ENCODE measurements around the gene PRKCH.

The PRKCH gene

GRCh38 chr14:61476105-61476753 lies 154.8 kb downstream of the PRKCH start:
- no peak for DNase-seq
- in situ Hi-C loops (cut with MboI; ENCODE audit: low pct_unique_long_range_greater_than_20kb, low sequenced_read_pairs): loop anchor here (10.0 kb wide), 1 partner anchor 259 kb away; no protein-coding TSS in a partner anchor

- DNase-seq: peak; percentile 97
- in situ Hi-C loops (cut with MboI; ENCODE audit: low pct_unique_long_range_greater_than_20kb, low sequenced_read_pairs): loop anchor here (10.0 kb wide), 1 partner anchor 258 kb away; no protein-coding TSS in a partner anchor
Measured at GRCh38 chr14:61476754-61477410, 155.5 kb downstream of the PRKCH start.

- no peak for DNase-seq
- in situ Hi-C loops (cut with MboI; ENCODE audit: low pct_unique_long_range_greater_than_20kb, low sequenced_read_pairs): loop anchor here (10.0 kb wide), 1 partner anchor 257 kb away; no protein-coding TSS in a partner anchor
Measured at GRCh38 chr14:61477712-61478462, 156.5 kb downstream of the PRKCH start.

- DNase-seq: no peak
- in situ Hi-C loops (cut with MboI; ENCODE audit: low pct_unique_long_range_greater_than_20kb, low sequenced_read_pairs): loop anchor here (10.0 kb wide), 1 partner anchor 256 kb away; no protein-coding TSS in a partner anchor
Measured at GRCh38 chr14:61478971-61479473, 157.6 kb downstream of the PRKCH start.

- in situ Hi-C loops (cut with MboI; ENCODE audit: low pct_unique_long_range_greater_than_20kb, low sequenced_read_pairs): loop anchor here (10.0 kb wide), 1 partner anchor 255 kb away; no protein-coding TSS in a partner anchor
- no peak for DNase-seq
Measured at GRCh38 chr14:61479746-61480502, 158.5 kb downstream of the PRKCH start.

GRCh38 chr14:61480704-61481285 lies 159.4 kb downstream of the PRKCH start:
- in situ Hi-C loops (cut with MboI; ENCODE audit: low pct_unique_long_range_greater_than_20kb, low sequenced_read_pairs): no loop called here
- DNase-seq: no peak

GRCh38 chr14:61481701-61482100 lies 160.3 kb downstream of the PRKCH start:
- DNase-seq: no peak
- in situ Hi-C loops (cut with MboI; ENCODE audit: low pct_unique_long_range_greater_than_20kb, low sequenced_read_pairs): no loop called here

GRCh38 chr14:61482348-61483206 lies 161.2 kb downstream of the PRKCH start:
- no peak for DNase-seq
- in situ Hi-C loops (cut with MboI; ENCODE audit: low pct_unique_long_range_greater_than_20kb, low sequenced_read_pairs): no loop called here

- no peak for DNase-seq
- in situ Hi-C loops (cut with MboI; ENCODE audit: low pct_unique_long_range_greater_than_20kb, low sequenced_read_pairs): no loop called here
Measured at GRCh38 chr14:61483476-61483875, 162.1 kb downstream of the PRKCH start.

GRCh38 chr14:61484031-61484430 lies 162.7 kb downstream of the PRKCH start:
- in situ Hi-C loops (cut with MboI; ENCODE audit: low pct_unique_long_range_greater_than_20kb, low sequenced_read_pairs): no loop called here
- no peak for DNase-seq

- in situ Hi-C loops (cut with MboI; ENCODE audit: low pct_unique_long_range_greater_than_20kb, low sequenced_read_pairs): no loop called here
- DNase-seq: no peak
Measured at GRCh38 chr14:61484826-61485584, 163.6 kb downstream of the PRKCH start.

- in situ Hi-C loops (cut with MboI; ENCODE audit: low pct_unique_long_range_greater_than_20kb, low sequenced_read_pairs): no loop called here
Measured at GRCh38 chr14:61485661-61486060, 164.3 kb downstream of the PRKCH start.

GRCh38 chr14:61486930-61487495 lies 165.6 kb downstream of the PRKCH start:
- in situ Hi-C loops (cut with MboI; ENCODE audit: low pct_unique_long_range_greater_than_20kb, low sequenced_read_pairs): no loop called here
- DNase-seq: no peak

More at GRCh38 chr14:61485661-61486060, 164.3 kb downstream of the PRKCH start:
- no peak for DNase-seq

- in situ Hi-C loops (cut with MboI; ENCODE audit: low pct_unique_long_range_greater_than_20kb, low sequenced_read_pairs): no loop called here
- DNase-seq: no peak
Measured at GRCh38 chr14:61488417-61489401, 167.3 kb downstream of the PRKCH start.

GRCh38 chr14:61489512-61489911 lies 168.1 kb downstream of the PRKCH start:
- DNase-seq: no peak
- in situ Hi-C loops (cut with MboI; ENCODE audit: low pct_unique_long_range_greater_than_20kb, low sequenced_read_pairs): no loop called here

- in situ Hi-C loops (cut with MboI; ENCODE audit: low pct_unique_long_range_greater_than_20kb, low sequenced_read_pairs): no loop called here
- no peak for DNase-seq
Measured at GRCh38 chr14:61489932-61490331, 168.6 kb downstream of the PRKCH start.
